ENCODE measurements around the gene HSPA12B.

DNA sequence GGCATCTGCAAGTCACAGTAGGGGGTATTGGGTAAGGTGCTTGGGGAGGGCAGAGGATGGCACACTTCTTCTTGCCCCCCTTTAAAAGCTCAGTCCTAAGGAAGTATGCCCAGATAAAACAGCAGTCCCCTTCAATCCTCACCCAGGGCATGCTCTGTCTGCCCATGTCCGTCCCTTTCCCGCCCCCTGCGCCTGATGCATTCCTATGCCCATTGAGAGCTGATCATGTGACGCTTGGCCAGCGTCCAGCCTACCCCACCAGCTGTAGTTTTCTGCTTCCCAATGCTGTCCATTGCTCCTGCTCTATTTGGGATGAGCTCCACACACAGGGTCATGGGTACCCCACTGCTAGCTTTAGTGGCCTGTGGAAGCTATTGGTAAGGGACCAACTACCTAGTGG lies 28.4 kb upstream of the HSPA12B start:
- TF ChIP-seq POLR2A (IDR thresholded peaks at IDR 0.05; ENCODE audit: low read depth, low read length): no peak
- TF ChIP-seq, protein P1, sequence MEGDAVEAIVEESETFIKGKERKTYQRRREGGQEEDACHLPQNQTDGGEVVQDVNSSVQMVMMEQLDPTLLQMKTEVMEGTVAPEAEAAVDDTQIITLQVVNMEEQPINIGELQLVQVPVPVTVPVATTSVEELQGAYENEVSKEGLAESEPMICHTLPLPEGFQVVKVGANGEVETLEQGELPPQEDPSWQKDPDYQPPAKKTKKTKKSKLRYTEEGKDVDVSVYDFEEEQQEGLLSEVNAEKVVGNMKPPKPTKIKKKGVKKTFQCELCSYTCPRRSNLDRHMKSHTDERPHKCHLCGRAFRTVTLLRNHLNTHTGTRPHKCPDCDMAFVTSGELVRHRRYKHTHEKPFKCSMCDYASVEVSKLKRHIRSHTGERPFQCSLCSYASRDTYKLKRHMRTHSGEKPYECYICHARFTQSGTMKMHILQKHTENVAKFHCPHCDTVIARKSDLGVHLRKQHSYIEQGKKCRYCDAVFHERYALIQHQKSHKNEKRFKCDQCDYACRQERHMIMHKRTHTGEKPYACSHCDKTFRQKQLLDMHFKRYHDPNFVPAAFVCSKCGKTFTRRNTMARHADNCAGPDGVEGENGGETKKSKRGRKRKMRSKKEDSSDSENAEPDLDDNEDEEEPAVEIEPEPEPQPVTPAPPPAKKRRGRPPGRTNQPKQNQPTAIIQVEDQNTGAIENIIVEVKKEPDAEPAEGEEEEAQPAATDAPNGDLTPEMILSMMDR (conservative IDR thresholded peaks at IDR 0.05; ENCODE audit: low read depth, low read length): no peak
- no peak for TF ChIP-seq BHLHE40 (IDR thresholded peaks at IDR 0.05; ENCODE audit: low read depth, low read length)
- no peak for TF ChIP-seq SMC3 (IDR thresholded peaks at IDR 0.05; ENCODE audit: low read depth, low read length)
- no peak for TF ChIP-seq MAZ (IDR thresholded peaks at IDR 0.05; ENCODE audit: borderline replicate concordance, low read depth, low read length)
- TF ChIP-seq MXI1 (IDR thresholded peaks at IDR 0.05; ENCODE audit: borderline replicate concordance, low read depth, low read length): no peak
- TF ChIP-seq, protein P2, sequence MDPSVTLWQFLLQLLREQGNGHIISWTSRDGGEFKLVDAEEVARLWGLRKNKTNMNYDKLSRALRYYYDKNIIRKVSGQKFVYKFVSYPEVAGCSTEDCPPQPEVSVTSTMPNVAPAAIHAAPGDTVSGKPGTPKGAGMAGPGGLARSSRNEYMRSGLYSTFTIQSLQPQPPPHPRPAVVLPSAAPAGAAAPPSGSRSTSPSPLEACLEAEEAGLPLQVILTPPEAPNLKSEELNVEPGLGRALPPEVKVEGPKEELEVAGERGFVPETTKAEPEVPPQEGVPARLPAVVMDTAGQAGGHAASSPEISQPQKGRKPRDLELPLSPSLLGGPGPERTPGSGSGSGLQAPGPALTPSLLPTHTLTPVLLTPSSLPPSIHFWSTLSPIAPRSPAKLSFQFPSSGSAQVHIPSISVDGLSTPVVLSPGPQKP (IDR thresholded peaks at IDR 0.05; ENCODE audit: borderline replicate concordance, low read depth, low read length): no peak
- TF ChIP-seq CEBPB (IDR thresholded peaks at IDR 0.05; ENCODE audit: low read depth, low read length): no peak
- TF ChIP-seq MAFK (IDR thresholded peaks at IDR 0.05; ENCODE audit: low read depth, low read length): no peak
- no peak for TF ChIP-seq RCOR1 (IDR thresholded peaks at IDR 0.05; ENCODE audit: insufficient replicate concordance, low read length)
- TF ChIP-seq RAD21 (IDR thresholded peaks at IDR 0.05; ENCODE audit: low read length): no peak
- no peak for TF ChIP-seq FOS (IDR thresholded peaks at IDR 0.05; ENCODE audit: low read depth, low read length)

All from IMR-90 (cell line).